Memory B cell (primary cell): ENCODE measurements around the gene MORC2.

Source experiments
- ATAC-seq: fragments of 150-1000 bp; cut with Tn5 transposase; 2 replicates; pipeline ENCODE4 v1.10.0; 2021; ENCODE audit warnings: low read depth, mild to moderate bottlenecking, moderate library complexity
- DNase-seq, 2 donors: peaks; one replicate each; pipeline ENCODE4 v3.0.0; 2022; ENCODE audit warnings: low spot score in 2 of 2
- H3K27ac Mint-ChIP-seq: one replicate; pipeline ENCODE4 v1.8.0; 2022; ENCODE audit warnings: mild to moderate bottlenecking, moderate library complexity, mixed read lengths
- H3K27me3 Mint-ChIP-seq: one replicate; pipeline ENCODE4 v1.8.0; 2022; ENCODE audit warnings: mixed read lengths
- H3K36me3 Mint-ChIP-seq: one replicate; pipeline ENCODE4 v1.8.0; 2022; ENCODE audit warnings: mild to moderate bottlenecking, mixed read lengths
- H3K4me1 Mint-ChIP-seq: one replicate; pipeline ENCODE4 v1.8.0; 2022; ENCODE audit warnings: mixed read lengths
- H3K4me3 Mint-ChIP-seq: one replicate; pipeline ENCODE4 v1.8.0; 2022; ENCODE audit warnings: mild to moderate bottlenecking, moderate library complexity, mixed read lengths
- H3K9me3 Mint-ChIP-seq: one replicate; pipeline ENCODE4 v1.8.0; 2022; ENCODE audit warnings: mixed read lengths

Gene MORC2

DNA sequence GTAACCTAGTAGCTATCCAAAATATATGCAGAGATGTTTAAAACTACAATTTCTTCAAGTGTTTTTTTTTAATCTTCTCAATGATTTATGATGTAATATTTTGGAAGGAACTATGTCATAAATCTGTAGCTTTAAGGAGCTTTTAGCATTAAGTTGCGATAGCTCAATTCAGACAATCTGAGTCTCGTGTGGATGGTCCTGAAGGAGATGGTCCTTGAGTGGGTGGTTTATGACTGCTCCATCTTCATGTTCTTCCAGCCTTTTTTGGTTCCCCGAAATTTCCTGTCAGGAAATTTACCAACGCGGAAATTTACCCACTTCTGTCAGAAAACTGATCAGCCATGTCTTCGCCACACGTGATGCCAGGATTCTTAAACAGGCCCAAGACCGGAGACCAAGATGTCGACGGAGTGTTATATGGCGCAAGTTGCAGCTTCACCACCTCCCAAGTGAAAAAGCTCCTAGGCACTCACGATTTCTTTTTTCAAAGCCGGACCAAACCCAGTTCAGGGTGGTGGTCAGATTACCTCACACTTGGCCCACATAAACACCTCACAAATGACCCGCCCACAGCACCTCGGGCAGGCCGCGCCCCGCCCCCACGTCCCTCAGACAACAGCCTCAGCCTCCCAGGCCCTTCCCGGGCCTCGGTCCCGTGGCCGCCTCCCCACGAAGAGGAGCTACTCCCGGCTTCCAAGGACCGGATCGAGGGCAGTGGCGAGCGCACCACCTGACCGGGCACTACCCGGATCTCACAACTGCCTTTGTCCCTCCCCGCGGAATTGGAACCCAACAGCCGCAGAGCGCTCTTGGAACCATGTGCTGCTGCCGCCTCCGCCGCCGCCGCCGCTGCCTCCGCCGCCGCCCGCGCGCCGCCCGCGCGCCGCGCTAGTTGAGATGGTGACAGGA lies at the start of gene MORC2:
MORC2 (minus strand) TSS at position 760 of the 909 bp plus-strand sequence. CDS start 885 bp downstream, outside the sequence.
- Mint-ChIP-seq H3K27ac (peak within 1 kb of the TSS; percentile 88), H3K36me3 (peaks cover 24% of the 10 kb centered on the region), H3K4me3 (peak within 1 kb of the TSS; percentile 96), H3K27me3 (no peaks in the 10 kb centered on the region), H3K4me1 (peaks cover 25% of the 10 kb centered on the region), H3K9me3 (peaks cover 2% of the 10 kb centered on the region)
- ATAC-seq (peak; percentile 1), DNase-seq (no peak)

DNA sequence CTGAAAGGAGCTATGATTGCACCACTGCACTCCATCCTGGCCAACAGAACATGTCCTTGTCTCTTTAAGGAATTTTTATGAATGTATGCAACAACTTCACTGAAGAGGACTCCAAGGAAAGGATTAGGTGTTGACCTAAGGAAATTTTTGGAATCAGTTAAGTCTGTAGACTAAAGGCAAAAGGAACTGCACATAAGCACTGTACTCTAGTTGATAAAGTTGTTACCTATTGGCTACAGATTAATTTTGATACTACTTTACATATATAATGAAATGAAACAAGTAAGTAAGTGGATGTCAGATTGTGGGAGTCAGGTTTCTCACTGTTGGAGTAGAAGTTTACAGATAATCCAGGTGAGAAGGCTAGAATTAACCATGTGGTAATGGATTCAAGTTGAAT lies 37.0 kb upstream of the MORC2 start:
- peaks cover 2% of the 10 kb centered on the region for H3K36me3 Mint-ChIP-seq
- no peak overlapping the region for H3K4me3 Mint-ChIP-seq
- ATAC-seq (no peak), DNase-seq (no peak)
- H3K9me3 Mint-ChIP-seq: peaks cover 6% of the 10 kb centered on the region
- H3K27me3 Mint-ChIP-seq: peaks cover 9% of the 10 kb centered on the region
- H3K27ac Mint-ChIP-seq: no peak overlapping the region
- no peaks in the 10 kb centered on the region for H3K4me1 Mint-ChIP-seq

DNA sequence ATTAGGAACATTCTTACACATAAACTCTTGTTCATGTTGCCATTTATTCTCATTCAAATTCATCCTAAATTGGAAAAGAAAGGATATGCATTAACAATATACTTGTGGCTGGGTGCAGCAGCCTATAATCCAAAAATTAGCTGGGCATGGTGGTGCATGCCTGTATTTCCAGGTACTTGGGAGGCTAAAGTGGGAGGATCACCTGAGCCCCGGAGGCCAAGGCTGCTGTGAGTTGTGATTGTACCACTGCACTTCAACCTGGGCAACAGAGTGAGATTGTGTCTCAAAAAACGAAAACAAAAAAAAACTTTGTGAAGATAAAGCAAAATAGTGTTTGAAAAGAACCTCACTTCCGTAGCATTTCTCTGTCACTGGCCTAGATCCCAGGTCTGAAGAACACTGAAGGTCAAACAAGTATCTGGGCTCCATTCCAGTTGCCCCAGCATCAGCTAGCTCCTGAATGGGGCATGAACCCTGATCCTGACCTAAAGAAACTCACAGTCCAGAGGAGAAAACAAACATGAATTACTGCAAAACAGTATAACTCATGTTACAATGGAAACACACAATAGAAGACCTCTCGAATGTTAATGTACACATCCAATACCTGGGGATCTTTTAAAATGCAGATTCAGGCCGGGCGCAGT lies 32.7 kb upstream of the MORC2 start:
- Mint-ChIP-seq H3K9me3 (peaks cover 4% of the 10 kb centered on the region), H3K4me1 (no peaks in the 10 kb centered on the region), H3K36me3 (peaks cover 2% of the 10 kb centered on the region), H3K27me3 (peaks cover 7% of the 10 kb centered on the region), H3K4me3 (no peak overlapping the region), H3K27ac (no peak overlapping the region)
- DNase-seq (no peak), ATAC-seq (no peak)

DNA sequence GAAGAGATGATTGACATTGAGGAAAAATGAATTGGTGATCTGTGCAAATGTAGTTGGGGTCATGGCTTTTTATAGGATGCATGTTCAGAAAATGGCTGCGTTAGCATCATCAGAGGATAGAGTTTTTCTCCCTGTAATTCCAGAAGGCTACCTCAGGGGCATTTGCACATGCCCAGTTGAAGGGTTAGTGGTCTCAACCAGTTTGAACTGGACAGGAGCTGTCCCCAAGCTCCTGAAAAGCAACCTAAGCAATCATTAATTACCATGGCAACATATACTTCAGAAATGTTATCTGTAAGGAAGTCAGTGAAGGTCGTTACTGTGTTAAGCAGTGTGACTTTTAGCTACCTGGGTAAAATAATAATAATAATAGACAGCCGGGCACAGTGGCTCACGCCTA lies 29.8 kb upstream of the MORC2 start:
- H3K4me1 Mint-ChIP-seq: peaks cover 7% of the 10 kb centered on the region
- H3K27ac Mint-ChIP-seq: no peak overlapping the region
- ATAC-seq (no peak), DNase-seq (no peak)
- H3K36me3 Mint-ChIP-seq: peaks cover 2% of the 10 kb centered on the region
- peaks cover 9% of the 10 kb centered on the region for H3K27me3 Mint-ChIP-seq
- H3K4me3 Mint-ChIP-seq: no peak overlapping the region
- peaks cover 2% of the 10 kb centered on the region for H3K9me3 Mint-ChIP-seq

DNA sequence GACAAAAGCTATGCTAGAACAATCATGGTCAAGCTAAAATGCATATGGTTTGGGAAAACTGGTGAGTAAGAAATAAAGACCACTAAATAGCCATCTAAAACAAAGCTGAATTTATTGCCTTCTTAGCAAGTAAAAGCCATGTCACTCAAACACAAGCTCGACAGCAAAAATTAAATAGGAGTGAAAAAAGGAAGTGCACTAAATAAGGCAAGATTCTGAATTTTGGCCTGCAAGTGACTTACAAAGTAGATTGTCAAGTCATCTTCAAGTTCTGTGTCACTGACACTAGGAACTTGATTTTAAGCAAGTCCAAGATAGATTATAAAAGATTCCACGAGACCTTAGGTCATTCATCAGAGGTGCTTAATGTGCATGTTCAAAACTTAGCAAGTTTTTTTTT lies 27.9 kb upstream of the MORC2 start:
- no peaks in the 10 kb centered on the region for H3K36me3 Mint-ChIP-seq
- peaks cover 2% of the 10 kb centered on the region for H3K27me3 Mint-ChIP-seq
- H3K27ac Mint-ChIP-seq: no peak overlapping the region
- H3K4me3 Mint-ChIP-seq: no peak overlapping the region
- ATAC-seq (no peak), DNase-seq (no peak)
- peaks cover 7% of the 10 kb centered on the region for H3K4me1 Mint-ChIP-seq
- peaks cover 2% of the 10 kb centered on the region for H3K9me3 Mint-ChIP-seq

DNA sequence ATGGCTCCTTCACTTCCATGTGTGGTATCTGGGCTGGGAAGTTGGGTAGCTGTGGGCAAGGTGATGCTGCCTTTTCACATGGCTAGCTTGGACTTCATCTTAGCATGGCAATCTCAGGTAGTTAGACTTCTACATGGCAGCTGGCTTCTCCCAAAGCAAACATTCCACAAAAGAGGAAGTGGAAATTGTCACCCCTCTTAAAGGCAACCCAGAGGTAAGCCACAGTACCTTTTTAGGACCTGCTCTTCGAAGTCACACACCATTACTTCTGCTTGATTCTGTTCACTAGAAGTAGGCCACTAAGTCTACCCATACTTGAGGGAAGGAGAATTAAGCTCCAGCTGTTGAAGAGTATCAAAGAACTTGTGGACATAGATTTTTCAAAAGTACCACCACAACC lies 26.4 kb upstream of the MORC2 start:
- DNase-seq (no peak), ATAC-seq (peak; percentile 27)
- Mint-ChIP-seq H3K4me1 (peaks cover 7% of the 10 kb centered on the region), H3K36me3 (no peaks in the 10 kb centered on the region), H3K27ac (no peak overlapping the region), H3K27me3 (peaks cover 2% of the 10 kb centered on the region), H3K9me3 (peaks cover 7% of the 10 kb centered on the region), H3K4me3 (no peak overlapping the region)

DNA sequence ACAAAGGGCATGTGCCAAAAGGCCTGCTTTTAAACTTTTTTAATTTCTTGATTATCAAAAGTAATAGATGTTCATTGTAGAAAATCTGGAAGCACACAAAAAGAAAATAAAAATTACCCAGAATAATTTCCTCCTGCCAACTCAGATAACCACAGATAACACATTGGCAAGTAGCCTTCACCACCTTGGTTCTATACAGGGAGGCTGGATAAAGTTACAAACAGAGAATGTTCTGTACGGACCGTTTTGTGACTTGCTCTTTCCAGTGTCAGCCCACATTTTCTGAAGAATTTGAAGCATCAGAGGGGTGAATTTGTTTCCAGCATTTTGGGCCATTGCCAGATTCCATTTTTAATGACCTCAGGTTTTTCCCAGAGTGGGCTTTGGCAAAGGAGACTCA lies 24.0 kb upstream of the MORC2 start:
- no peak for DNase-seq
- Mint-ChIP-seq H3K9me3 (peaks cover 13% of the 10 kb centered on the region), H3K4me3 (no peak overlapping the region), H3K27ac (no peak overlapping the region), H3K36me3 (peaks cover 3% of the 10 kb centered on the region), H3K4me1 (peaks cover 7% of the 10 kb centered on the region), H3K27me3 (peaks cover 2% of the 10 kb centered on the region)
- no peak for ATAC-seq

DNA sequence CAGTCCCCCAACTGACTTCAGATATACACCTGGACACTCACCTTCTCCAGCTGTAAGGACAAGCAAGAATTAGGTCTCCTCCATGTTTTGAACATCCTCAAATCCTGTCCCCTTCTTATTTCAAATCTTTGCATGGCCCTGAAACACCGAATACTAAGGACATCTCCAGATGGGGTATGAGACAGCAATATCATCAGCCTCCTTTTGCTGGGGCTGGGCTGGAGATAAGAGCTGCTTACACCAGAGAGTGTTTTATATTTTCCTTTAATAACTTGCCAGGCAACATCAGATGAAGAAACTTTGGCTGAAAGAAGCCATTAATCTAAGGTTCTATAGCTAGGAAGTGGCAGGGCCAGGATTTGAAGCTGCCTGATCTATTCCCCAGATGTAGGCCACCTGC lies 22.1 kb upstream of the MORC2 start:
- H3K27ac Mint-ChIP-seq: no peak overlapping the region
- DNase-seq (no peak), ATAC-seq (no peak)
- peaks cover 7% of the 10 kb centered on the region for H3K4me1 Mint-ChIP-seq
- H3K36me3 Mint-ChIP-seq: peaks cover 3% of the 10 kb centered on the region
- peaks cover 17% of the 10 kb centered on the region for H3K9me3 Mint-ChIP-seq
- peaks cover 2% of the 10 kb centered on the region for H3K27me3 Mint-ChIP-seq
- H3K4me3 Mint-ChIP-seq: no peak overlapping the region

DNA sequence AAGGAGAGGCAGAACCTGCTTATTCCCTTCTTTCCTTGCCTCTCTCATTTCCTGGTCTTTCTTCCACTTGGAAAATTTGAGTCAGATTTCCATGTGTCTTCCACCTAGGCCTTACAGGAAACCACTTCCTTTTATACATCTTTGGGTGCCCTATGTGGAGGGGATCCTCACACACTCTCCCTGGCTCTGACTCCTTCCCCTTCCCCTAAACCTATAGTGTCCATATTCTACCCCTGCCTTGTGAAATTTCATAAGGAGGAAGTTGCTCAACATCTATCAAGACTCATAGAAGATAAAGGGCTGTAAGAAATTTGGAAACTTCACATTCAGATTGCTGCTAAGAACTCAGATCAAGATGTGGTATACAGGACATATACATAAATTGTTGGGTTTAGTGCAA lies 20.9 kb upstream of the MORC2 start:
- H3K27ac Mint-ChIP-seq: no peak overlapping the region
- no peak overlapping the region for H3K4me3 Mint-ChIP-seq
- no peaks in the 10 kb centered on the region for H3K27me3 Mint-ChIP-seq
- DNase-seq (no peak), ATAC-seq (no peak)
- H3K4me1 Mint-ChIP-seq: no peaks in the 10 kb centered on the region
- H3K9me3 Mint-ChIP-seq: peaks cover 19% of the 10 kb centered on the region
- peaks cover 3% of the 10 kb centered on the region for H3K36me3 Mint-ChIP-seq

DNA sequence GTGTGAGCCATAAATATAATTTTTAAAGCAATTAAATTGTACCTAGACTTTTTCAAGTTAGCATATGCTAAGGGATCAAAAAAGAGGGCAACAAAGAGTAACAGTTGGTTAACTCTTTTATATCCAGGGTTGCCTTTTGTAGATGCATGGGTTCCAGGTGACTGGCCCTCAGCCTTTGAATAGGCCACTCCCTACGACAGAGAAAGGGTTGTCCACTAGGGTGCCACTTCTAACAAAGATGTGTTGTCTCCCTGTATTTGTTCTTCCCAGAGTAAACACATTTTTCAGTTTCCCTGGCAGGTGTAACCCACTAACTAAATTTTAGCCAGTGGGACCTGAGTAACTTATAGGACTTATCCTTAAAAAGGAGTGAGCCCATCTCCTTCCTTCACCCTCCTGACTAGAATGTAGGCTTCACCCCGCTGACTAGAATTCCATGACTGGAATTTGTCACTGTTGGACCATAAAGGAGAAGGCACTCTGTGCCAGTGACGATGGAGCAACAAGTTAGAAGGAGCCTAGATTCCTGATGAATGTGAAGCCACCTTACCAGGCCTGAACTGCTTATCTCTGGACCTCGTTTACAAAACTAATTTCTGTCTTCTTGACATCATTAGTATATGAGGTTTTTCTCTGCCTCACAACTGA lies 17.1 kb upstream of the MORC2 start:
- Mint-ChIP-seq H3K36me3 (peaks cover 3% of the 10 kb centered on the region), H3K4me1 (no peaks in the 10 kb centered on the region), H3K27ac (no peak overlapping the region), H3K4me3 (no peak overlapping the region), H3K9me3 (peaks cover 32% of the 10 kb centered on the region), H3K27me3 (no peaks in the 10 kb centered on the region)
- DNase-seq (no peak), ATAC-seq (no peak)

DNA sequence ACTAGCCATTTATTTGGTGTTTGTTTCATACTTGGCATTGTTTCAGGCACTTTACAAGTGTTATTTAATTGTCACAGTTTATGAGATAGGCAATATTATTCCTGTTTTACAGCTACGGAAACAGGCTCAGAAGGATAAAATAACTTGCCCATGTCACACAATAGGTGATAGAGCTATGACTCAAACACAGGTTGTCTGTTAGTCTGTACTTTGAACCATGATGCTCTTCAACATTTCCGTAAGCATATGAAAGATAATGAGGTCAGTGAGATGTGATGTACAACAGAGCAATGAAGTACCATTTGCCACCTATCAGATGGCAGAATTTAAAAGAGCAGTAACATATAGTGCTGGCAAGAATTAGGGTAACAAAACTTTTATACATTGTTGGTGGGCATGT lies 15.7 kb upstream of the MORC2 start:
- DNase-seq (no peak), ATAC-seq (no peak)
- no peaks in the 10 kb centered on the region for H3K4me1 Mint-ChIP-seq
- no peak overlapping the region for H3K4me3 Mint-ChIP-seq
- H3K9me3 Mint-ChIP-seq: peaks cover 28% of the 10 kb centered on the region
- no peak overlapping the region for H3K27ac Mint-ChIP-seq
- peaks cover 1% of the 10 kb centered on the region for H3K36me3 Mint-ChIP-seq
- H3K27me3 Mint-ChIP-seq: no peaks in the 10 kb centered on the region

DNA sequence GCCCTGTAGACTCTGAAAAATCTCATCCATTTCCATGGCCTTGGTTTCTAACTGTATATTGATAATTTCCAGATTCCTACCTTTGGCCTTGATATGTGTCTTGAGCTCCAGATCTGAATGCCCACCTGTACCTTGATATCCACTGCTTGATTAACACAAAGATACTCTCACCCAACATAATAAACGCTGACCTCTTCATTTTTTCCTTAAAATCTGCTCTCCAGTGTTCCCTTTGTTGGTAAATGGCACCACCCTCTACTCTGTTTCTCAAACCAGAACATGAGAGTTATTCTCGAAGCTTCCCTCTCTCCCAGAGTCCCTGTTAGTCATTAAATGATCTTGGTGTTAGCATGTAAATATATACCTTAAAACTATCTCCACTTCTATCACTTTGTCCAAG lies 13.9 kb upstream of the MORC2 start:
- no peak for ATAC-seq
- H3K4me3 Mint-ChIP-seq: no peak overlapping the region
- peaks cover 5% of the 10 kb centered on the region for H3K36me3 Mint-ChIP-seq
- H3K27ac Mint-ChIP-seq: no peak overlapping the region
- H3K4me1 Mint-ChIP-seq: no peaks in the 10 kb centered on the region
- H3K9me3 Mint-ChIP-seq: peaks cover 27% of the 10 kb centered on the region
- H3K27me3 Mint-ChIP-seq: no peaks in the 10 kb centered on the region
- DNase-seq: no peak

DNA sequence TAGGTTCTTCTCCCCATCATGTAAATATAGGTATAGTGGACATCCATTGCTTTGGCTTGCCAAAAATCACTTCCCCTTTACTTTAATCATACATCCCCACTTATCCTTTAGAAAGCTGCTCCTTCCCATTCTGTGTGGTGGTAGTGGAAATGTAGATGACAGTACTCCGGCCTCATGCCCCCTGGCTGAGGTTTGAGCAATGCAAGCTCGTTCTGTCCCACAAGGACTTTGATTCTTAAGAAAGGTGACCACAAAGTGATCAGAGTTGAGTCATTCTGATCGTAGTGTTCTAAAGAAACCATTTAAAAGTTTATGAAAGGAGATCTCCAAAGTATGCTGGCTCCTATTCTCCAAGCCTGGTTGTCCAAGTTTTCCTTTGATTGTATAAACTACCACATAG lies 11.4 kb upstream of the MORC2 start:
- Mint-ChIP-seq H3K27me3 (no peaks in the 10 kb centered on the region), H3K27ac (no peak overlapping the region), H3K4me1 (no peaks in the 10 kb centered on the region), H3K9me3 (peaks cover 23% of the 10 kb centered on the region), H3K36me3 (peaks cover 19% of the 10 kb centered on the region), H3K4me3 (no peak overlapping the region)
- DNase-seq (no peak), ATAC-seq (no peak)

DNA sequence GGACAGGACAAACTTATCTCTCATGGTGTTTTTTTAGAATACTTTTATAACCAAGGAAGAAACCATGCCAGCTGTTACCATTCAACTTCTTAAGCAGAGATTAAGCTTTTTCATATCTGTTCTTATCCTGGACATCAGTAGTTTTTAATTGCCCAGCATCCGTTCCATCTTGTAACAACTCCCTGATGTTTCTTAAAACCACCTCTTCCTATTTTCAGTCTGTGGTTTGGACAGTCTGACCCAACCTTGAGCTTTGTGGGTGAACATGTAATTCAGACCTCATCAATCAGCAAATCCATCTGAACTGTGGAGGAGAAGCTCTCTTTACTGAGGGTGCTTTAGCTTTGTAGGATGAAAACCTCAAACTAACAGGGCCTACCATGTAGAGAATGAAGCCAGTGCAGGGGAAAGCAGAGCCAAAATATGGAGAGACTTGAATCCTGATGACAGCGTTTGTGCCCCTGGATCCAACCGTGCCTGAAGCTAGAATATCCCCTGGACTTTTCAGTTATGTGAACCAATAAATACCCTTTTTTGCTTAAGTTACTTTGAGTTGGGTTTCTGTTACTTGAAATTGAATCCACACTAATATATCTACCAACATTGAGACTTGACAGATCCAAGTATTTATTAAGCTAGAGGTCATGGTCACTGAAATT lies 9.9 kb upstream of the MORC2 start:
- DNase-seq: no peak
- Mint-ChIP-seq H3K9me3 (peaks cover 16% of the 10 kb centered on the region), H3K4me3 (no peak overlapping the region), H3K27ac (no peak overlapping the region), H3K4me1 (no peaks in the 10 kb centered on the region), H3K36me3 (peaks cover 30% of the 10 kb centered on the region), H3K27me3 (no peaks in the 10 kb centered on the region)
- no peak for ATAC-seq
